Muscle of back (tissue), 13 donors: ENCODE data around the gene EZH1. TPM values are rescaled to one million over a fixed set of nuclear protein-coding genes. Genes with fewer than 3 reads are reported as not detected.

Experiments
- DNase-seq, 3 donors: peaks; one replicate each; pipeline versions ENCODE4 v3.0.0 to v3.0.0-alpha.2; 2013
- long read RNA-seq, 9 donors: transcript quantifications; one replicate each; lab custom pipeline, GENCODE V29; 2026
- polyA plus RNA-seq, 10 donors: library from polyadenylated mRNA; unstranded; fragments of 120-200 nt; gene quantifications; one replicate each; pipeline ENCODE4 v1.2.1, GENCODE V29; 2013; ENCODE audit not compliant: insufficient read length in 10 of 10

EZH1 gene
- 10 to 100 TPM; 15.5 to 31.4 (median 19.0) TPM for polyA plus RNA-seq
- long read RNA-seq, donor 1, full-length matches to known transcripts: 1 of 1 reads
- long read RNA-seq, donor 1, partial matches to known transcripts: 0 of 1 reads
- long read RNA-seq, donor 1, other reads (novel, unspliced or antisense): 0 of 1 reads
- long read RNA-seq, donor 2, partial matches to known transcripts: 9 of 10 reads
- long read RNA-seq, donor 2, other reads (novel, unspliced or antisense): 0 of 10 reads
- long read RNA-seq, donor 3: 0 reads
- long read RNA-seq, donor 4, full-length matches to known transcripts: 1 of 1 reads
- long read RNA-seq, donor 4, partial matches to known transcripts: 0 of 1 reads
- long read RNA-seq, donor 4, other reads (novel, unspliced or antisense): 0 of 1 reads
- long read RNA-seq, donor 5: 0 reads
- long read RNA-seq, donor 6: 0 reads
- long read RNA-seq, donor 7, partial matches to known transcripts: 0 of 1 reads
- long read RNA-seq, donor 7, other reads (novel, unspliced or antisense): 0 of 1 reads
- long read RNA-seq, donor 8: 0 reads
- long read RNA-seq, donor 9: 0 reads

DNA sequence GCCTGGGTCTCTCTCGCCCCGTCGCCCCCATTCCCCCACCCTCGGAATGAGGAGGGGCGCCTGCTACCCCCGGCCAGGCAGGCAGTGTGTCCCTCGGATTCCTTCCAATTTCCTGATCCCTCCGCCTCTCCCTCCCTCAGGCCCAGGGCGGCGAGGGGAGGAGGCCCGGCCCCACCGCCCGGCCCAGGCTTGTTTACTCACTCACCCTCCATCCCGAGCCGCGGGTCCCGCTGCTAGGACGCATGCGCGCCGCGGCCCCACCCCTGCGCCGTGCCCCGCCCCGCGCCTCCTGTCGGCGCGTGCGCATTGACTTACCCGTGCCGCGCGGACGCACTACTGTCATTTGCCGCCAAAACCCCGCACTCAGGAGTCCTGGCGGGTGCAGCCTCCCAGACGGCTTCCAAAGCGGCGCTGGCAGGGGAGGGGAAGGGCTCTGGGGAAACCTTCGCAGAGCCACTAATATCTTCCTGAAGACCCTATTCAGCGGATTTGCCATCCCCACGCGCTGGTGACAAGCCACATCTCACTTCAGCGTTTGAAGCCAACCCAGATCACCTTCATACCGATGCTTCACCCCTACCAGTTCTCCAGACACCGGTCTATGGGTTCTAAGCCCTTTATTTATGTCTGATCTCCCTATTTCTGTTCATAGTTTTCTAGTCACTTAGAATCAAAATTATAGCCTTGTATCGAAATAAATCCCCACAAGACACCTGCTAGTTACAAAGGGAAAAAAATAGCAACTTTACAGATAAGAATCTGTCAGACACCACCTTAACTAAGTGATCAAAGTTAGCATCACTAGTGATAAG is at the start of gene EZH1:
Gene EZH1, minus strand, starts transcription at position 235 of the 812 bp plus-strand sequence. CDS start 16,099 bp downstream, outside the sequence.
- DNase-seq: peak; percentile 92 to 97 (median 95)

DNA sequence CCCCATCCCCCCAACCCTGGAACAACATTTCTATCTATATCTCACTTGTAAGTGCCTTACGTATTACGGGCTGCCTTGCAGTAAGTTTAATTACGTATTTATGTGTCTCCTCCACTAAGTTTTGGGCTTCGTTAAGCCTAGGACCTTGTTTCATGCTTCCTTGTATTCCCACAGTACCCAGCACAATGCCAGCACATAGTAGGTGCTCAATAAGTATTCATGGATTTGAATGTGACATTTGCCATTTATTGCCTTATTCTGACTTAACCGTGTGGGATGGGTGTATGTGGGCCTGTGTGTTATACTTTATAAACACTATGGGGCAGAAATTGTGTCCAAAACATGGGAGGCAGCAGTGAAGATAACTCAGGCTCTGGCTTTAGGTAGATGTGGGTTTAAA is 47.7 kb upstream of the EZH1 start:
- no peak for DNase-seq

DNA sequence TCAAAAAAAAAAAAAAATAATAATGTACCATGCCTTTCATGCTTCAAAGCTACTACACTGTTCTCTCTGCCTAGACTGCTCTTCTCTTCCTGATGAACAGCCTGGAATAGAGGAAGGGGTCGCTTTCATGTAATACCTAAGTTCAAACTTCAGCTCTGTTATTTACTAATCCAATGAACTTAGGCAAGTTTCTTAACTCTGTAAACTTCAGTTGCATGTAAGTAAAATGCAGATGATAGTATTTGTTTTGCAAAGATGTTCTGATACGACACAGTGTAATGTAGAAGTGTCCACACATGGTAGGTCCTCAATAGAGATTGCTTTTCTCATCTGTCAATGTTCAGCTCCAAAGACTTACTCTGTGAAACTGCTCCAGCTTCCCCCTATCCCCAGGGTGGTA is 47.1 kb upstream of the EZH1 start:
- DNase-seq: no peak

DNA sequence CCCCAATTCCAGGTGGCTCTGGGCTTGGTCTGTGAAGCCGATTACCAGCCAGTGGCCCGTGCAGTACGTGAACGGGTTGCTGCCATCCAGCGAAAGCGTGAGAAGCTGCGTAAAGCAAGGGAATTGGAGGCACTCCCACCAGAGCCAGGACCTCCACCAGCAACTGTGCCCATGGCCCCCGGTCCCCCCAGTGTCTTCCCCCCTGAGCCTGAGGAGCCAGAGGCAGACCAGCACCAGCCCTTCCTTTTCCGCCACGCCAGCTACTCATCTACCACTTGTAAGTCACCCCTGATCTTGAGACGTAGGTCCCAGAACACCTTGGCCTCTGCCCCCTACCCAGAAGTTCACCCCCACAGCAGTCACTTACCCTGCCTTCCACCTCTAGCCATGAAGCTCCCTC is 42.4 kb upstream of the EZH1 start:
- no peak for DNase-seq

DNA sequence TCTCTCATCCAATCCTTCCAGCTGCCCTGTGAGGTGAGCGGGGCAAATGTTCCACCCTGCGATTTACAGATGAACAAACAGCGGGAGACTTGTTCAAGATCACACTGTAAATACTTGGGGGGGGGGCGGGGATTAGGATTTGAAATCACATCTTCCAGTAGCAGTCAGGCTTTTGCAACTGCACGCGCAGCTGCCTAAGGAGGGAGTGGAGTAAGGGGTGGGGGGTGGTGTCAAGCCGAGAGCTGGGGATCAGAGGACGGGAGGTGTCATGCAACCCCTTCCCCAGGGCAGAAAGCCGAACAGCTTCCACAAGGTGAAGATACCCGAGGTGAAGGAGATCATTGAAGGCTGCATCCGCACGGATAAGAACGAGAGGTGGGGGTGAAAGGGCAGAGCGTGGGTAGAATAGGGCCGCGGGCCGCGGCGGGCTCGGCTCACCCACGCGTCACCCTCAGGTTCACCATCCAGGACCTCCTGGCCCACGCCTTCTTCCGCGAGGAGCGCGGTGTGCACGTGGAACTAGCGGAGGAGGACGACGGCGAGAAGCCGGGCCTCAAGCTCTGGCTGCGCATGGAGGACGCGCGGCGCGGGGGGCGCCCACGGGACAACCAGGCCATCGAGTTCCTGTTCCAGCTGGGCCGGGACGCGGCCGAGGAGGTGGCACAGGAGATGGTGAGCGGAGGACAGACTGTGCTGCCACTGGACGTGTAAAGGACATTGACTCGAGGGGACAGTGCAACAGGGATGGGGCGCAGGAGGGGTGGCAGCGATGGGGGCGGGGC is 40.2 kb upstream of the EZH1 start:
- no peak for DNase-seq

DNA sequence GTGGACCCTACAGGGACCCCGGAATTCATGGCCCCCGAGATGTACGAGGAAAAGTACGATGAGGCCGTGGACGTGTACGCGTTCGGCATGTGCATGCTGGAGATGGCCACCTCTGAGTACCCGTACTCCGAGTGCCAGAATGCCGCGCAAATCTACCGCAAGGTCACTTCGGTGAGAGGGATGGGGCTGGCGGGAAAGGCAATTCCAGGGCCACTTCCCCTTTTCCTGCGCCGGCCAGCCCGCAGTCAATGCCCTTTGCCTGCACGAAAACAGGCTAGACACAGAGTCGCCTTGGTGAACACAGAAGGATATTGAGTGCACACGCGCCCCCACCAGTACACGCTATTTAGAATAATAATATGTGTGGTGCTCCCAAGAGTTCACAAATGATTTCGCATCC is 39.6 kb upstream of the EZH1 start:
- DNase-seq: no peak

DNA sequence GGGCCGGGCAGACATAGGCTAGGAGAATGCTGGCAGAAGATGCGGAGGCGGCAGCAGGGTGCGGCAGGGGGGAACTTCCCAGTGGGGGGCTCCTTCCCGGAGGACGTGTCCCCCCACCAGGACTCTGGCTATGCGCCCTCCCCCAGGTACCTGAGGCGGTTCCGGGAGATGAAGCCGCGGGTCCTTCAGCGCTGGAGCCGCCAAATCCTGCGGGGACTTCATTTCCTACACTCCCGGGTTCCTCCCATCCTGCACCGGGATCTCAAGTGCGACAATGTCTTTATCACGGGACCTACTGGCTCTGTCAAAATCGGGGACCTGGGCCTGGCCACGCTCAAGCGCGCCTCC is 38.9 kb upstream of the EZH1 start:
- no peak for DNase-seq

DNA sequence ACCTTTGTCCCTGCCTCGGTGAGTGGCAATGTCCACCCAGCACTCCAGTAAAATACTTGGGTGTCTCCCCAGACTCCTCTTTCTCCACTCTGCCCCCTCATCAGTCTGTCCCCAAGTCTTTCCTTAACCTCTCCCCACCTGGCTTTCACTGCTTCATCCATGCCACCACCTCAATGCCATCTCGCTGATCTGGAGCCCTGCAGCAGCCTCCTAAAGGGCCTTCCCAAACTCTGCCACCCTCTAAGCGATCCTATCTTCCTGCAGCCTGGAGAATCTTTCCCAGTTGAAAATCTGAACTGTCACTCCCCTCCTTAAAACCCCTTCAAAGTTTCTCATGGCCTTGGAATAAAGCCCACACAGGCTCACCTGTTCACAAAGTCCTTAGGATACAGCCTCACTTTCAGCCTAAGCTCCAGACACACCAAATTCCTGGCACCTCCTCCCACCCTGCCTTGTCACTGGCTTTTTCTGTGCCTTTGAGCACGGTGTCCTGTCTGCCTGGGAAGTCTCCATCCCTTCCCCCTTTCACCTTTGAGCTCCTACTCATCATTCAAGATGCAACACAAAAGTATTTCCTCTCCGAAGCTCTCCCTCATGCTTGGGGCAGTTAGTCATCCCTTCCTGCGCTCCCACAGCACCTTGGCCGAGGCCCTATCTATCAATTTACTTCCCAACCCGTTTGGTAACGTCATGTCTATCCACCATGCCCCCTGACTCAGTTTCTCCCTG is 38.4 kb upstream of the EZH1 start:
- peak in 1 of 3 donors; percentile 68 for DNase-seq

DNA sequence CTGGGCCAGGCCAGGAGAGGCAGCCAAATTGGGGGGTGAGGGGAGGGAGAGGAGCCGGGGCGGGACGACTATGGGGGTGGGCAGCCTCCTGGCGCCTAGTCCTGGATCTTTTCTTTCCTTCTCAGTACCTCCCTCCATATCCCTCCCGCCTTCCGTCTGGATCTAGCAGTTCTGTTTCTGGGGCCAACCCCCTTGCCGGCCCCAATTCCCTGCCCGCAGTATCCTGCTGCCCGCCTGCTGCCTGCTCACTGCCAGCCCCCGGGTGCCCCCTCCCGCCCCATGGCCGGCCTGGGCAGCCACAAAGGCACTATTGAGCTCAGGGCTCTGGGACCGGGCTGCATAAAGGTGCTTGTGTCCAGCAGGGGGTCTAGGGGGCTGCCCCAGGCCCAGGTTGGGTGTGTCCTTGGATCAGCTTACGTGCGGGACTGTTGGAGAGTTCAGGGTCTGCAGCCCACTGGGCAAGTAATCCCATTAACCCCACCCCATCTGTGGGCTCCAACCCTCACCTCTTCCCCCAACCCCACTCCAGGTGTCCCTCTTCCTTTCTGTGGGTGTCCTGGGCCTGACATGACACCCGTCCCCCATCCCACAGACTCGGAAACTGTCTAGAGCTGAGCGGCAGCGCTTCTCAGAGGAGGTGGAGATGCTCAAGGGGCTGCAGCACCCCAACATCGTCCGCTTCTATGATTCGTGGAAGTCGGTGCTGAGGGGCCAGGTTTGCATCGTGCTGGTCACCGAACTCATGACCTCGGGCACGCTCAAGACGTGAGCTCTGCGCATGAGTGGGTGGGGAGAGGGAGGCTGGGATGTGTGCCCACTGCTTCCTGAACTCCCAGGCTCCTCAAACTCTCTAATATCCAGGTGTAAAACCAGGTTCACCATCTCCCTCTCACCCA is 37.6 kb upstream of the EZH1 start:
- DNase-seq: no peak

DNA sequence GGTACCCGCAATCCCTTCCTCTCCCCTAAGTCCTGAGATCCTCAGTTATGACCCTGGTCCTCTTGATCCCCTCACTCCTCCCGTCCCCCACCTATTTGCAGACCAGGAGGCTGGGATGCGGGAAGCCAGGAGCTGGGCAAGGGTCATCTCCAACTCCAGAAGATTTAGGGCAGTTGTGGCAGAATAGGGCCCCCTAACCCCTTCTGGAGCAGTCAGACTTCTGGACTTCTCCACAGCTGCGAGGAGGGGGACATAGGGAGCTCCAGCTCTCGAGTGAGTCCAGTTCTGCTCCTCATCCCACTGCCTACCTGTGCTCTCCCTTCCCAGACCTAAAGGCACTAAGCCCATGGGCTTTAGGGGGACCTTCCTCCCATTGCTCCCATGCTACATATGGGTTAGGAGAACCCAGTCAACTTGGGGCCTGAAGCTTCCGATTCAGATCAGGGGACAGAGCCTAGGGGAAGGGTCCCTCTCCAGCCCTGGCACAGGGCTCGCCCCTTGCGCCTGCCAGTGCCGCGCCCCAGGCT is 36.9 kb upstream of the EZH1 start:
- no peak for DNase-seq

DNA sequence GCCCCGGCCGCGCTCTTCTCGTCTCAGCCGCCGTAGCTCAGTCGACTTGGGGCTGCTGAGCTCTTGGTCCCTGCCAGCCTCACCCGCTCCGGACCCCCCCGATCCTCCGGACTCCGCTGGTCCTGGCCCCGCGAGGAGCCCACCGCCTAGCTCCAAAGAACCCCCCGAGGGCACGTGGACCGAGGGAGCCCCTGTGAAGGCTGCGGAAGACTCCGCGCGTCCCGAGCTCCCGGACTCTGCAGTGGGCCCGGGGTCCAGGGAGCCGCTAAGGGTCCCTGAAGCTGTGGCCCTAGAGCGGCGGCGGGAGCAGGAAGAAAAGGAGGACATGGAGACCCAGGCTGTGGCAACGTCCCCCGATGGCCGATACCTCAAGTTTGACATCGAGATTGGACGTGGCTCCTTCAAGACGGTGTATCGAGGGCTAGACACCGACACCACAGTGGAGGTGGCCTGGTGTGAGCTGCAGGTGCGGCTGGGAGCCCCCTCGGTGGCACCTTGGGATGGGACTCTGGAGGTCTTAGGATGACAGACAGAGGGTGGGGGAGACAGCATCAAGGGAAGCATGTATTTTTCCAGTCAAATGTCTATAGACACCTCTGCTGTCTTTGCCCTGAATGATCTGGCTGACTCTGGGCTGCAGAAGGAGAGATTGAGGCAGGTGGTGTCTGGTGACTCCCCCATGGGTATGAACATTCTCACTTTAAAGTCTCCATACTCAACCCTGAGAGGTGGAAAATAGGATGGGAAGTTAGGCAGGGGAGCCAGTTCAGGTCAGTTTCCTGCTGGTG is 36.2 kb upstream of the EZH1 start:
- no peak for DNase-seq

DNA sequence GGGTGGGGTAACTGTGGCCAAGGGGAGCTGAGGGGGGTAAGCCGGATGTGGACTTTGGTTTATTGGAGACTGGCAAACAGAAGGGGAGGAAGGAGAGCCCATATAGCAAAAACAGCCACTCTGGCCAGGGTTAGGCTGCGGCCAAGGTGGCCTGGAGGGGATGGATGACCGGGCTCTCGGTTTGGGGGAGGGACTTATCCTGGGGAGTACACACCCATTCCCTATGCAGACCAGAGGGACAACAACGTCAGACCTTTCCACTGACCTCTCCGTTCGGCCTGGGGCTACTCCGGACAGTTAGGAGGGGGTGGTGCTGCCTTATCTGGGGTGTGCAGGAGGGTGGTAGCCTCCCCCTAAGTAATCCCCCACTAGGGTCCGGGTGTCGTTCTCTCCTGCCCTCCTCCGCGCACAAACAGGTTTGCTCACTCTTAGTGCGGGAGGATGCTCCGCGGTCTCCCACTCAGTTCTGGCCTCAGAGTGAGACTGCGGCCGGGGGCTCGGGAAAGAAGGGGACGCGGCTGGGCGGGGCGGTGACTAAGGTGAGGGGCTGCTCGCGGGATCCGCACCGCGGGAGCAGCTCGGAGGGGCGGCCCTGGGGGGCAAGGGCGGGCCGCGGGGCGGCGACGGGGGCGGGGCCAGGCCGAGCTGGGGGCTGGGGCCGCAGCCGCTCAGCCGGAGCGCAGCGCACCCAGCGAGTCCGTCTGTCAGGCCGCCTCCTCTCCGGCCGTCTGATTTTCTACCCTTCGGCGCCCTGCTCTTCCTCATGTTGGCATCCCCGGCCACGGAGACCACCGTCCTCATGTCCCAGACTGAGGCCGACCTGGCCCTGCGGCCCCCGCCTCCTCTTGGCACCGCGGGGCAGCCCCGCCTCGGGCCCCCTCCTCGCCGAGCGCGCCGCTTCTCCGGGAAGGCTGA is 35.4 kb upstream of the EZH1 start, which contains the start of gene WNK4:
Gene WNK4, plus strand, starts transcription at position 675 of the 915 bp plus-strand sequence. Its CDS starts 89 bp downstream, at position 764.
- peak in 1 of 3 donors; percentile 62 for DNase-seq

DNA sequence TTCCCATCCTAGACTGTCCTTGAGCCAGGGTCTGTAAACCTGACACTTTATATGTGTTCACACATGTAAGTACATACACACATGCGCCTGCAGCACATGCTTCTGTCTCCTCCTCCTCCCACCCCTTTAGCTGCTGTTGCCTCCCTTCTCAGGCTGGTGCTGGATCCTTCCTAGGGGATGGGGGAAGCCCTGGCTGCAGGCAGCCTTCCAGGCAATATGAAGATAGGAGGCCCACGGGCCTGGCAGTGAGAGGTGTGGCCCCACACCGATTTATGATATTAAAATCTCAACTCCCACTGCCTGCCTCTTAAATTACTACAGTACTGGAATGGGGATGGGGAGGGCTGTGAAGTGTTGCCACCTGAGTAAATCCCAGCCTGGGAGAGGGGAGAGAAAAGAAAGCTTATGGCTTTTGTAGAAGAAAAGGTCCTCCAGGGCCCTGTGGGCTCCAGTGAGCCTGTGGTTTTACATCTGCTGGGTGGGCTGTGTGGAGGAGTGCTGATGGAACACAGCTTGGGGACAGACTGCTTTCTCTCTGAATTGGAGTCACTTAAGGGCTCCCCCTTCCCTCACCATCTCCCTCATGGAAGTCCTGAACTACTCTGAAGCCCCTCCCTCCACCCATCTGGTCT is 34.6 kb upstream of the EZH1 start:
- DNase-seq: no peak

DNA sequence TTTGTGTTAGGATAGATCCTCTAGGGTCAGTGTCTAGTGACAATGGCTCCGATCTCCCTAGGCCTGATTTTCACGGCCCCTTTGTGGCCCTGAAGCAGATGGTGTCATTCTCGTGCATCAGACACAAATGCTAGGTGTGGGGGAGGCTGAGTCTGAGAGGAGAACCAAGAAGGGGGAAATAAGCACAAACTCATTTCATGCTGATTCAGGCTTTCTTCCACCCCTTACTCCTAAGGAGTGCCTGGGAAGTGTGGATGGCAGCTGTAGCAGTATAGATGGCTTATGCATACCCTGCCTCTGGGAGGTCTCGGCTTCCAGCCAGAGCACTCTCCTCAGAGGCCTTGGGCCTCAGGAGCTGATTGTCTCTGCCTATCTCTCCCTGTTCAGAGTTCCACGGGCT is 33.7 kb upstream of the EZH1 start:
- no peak for DNase-seq

DNA sequence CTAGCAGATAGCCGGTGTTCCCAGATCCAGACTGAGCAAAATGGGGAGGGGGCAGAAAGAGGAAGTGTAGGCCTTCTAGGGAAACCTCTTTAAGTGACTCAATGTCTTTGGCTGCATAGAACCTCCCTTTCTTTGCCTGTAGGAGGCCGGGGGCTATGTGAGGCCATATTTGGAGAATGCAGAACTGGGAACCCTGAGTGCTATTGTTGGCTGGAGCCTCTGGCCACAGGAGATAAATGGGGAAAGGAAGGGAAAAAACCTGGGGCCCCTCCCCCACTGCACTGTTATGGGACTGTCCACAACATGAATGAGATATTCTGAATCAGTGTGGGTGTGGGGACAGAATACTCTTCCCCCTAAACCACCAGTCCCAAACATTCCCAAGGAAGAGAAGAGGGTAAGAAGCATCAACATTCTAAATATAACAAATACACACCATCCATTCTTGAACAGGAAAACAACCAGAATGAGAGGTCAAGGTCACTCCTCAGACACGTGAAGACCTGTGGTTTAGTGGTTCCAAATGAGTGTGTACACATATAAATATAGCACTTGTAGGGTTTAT is 30.8 kb upstream of the EZH1 start:
- no peak for DNase-seq

DNA sequence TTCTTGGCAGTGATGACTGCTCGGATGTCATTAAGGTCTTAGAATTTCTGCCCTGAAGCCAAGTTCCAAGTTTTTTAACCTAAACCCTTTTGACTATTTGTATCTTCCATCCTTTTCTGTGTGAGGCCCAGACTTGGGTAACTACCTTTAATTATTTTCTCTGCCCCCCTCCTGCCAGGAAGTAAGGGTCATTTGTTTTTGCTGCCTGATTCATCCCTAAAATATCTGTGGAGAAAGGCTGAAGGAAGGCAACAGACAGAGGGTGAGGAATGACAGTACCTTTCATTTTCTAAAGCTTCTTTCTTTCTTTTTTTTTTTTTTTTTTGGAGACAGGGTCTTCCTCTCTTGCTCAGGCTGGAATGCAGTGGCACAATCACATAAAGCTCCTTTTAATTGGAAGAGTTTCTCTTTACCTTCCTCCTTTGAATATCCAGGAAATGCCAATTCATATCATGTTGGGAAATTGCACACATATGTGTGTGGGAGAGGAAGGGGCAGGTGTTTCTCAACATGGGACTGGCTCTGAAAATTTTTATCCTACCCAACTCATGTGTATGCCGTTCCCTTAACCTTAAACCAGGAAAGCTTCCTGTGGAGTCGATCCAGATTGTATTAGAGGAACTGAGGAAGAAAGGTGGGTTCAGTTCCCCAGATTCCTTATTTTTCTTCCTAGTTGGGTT is 29.4 kb upstream of the EZH1 start:
- DNase-seq: no peak
